ENCODE data around the gene ZFP92.

The ZFP92 gene

DNA sequence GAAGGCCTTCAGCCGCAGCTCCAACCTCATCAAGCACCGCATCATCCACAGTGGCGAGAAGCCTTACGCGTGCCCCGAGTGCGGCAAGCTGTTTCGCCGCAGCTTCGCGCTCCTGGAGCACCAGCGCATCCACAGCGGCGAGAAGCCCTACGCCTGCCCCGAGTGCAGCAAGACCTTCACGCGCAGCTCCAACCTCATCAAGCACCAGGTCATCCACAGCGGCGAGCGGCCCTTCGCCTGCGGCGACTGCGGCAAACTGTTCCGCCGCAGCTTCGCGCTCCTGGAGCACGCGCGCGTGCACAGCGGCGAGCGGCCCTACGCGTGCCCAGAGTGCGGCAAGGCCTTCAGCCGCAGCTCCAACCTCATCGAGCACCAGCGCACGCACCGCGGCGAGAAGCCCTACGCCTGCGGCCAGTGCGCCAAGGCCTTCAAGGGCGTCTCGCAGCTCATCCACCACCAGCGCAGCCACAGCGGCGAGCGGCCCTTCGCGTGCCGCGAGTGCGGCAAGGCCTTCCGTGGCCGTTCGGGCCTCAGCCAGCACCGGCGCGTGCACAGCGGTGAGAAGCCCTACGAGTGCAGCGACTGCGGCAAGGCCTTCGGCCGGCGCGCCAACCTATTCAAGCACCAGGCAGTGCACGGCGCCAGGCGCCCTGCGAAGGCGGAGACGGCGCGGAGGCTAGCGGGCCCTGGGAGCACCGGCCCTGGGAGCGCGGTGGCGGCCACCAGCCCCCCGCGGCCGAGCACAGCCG is 9.8 kb downstream of the ZFP92 start:
- Histone ChIP-seq H4K20me1 (ENCODE audit: insufficient read depth, low read length) (no peaks in the 10 kb centered on the region), H3F3A (ENCODE audit: insufficient read depth, low read length) (no peaks in the 10 kb centered on the region), H3K9me2 (replicated peaks; ENCODE audit: insufficient read depth, low read length) (no peaks in the 10 kb centered on the region), H3K27me3 (replicated peaks; ENCODE audit: insufficient read depth, low read length) (no peaks in the 10 kb centered on the region), H3K36me3 (replicated peaks; ENCODE audit: insufficient read depth, low read length) (no peaks in the 10 kb centered on the region), H2AFZ (ENCODE audit: low read length) (no peak overlapping the region), H3K4me1 (ENCODE audit: low read length) (no peaks in the 10 kb centered on the region), H3K4me3 (ENCODE audit: low read length) (no peak overlapping the region), H3K4me2 (ENCODE audit: low read depth, low read length) (no peak overlapping the region), H3K9ac (ENCODE audit: low read length) (no peak overlapping the region), H3K79me2 (ENCODE audit: low read length) (no peaks in the 10 kb centered on the region), H3K27ac (ENCODE audit: low read length) (no peak overlapping the region), H3K9me3 (replicated peaks; ENCODE audit: insufficient read depth, low read length) (no peaks in the 10 kb centered on the region)
- DNase-seq = no peak
- TF ChIP-seq EZH2phosphoT487 (IDR thresholded peaks at IDR 0.05; ENCODE audit: low read length) (no peak), EZH2 (optimal IDR thresholded peaks at IDR 0.05; ENCODE audit: low read depth, low read length) (no peak), CTCF (IDR thresholded peaks at IDR 0.05; ENCODE audit: low read length) (no peak)

DNA sequence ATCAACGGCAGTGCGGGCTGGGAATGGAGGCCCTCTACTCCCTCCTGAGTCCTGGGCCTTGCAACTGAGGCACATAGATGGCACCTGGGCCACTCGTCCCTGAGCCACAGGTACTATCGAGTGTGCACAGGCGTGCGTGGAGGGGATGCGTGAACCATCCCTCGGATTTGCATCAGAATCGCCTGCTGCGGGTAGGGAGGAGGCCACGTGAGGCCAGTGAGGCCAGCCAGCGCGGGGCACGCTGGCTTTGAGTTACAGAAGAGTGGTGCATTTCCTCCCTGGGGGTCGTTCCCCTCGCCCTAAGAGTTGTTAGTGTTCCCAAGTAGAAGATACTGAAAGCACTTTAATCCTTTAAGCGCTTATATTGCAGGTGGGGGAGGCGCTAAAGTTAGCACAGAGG is 10.6 kb downstream of the ZFP92 start:
- Histone ChIP-seq H3K9ac (ENCODE audit: low read length) (no peak overlapping the region), H2AFZ (ENCODE audit: low read length) (no peak overlapping the region), H3K4me2 (ENCODE audit: low read depth, low read length) (no peak overlapping the region), H3K9me3 (replicated peaks; ENCODE audit: insufficient read depth, low read length) (no peaks in the 10 kb centered on the region), H3K9me2 (replicated peaks; ENCODE audit: insufficient read depth, low read length) (no peaks in the 10 kb centered on the region), H4K20me1 (ENCODE audit: insufficient read depth, low read length) (no peaks in the 10 kb centered on the region), H3K4me1 (ENCODE audit: low read length) (no peaks in the 10 kb centered on the region), H3K4me3 (ENCODE audit: low read length) (no peak overlapping the region), H3K79me2 (ENCODE audit: low read length) (no peaks in the 10 kb centered on the region), H3K36me3 (replicated peaks; ENCODE audit: insufficient read depth, low read length) (no peaks in the 10 kb centered on the region), H3K27me3 (replicated peaks; ENCODE audit: insufficient read depth, low read length) (no peaks in the 10 kb centered on the region), H3K27ac (ENCODE audit: low read length) (no peak overlapping the region), H3F3A (ENCODE audit: insufficient read depth, low read length) (no peaks in the 10 kb centered on the region)
- DNase-seq = no peak
- no peak for TF ChIP-seq EZH2phosphoT487 (IDR thresholded peaks at IDR 0.05; ENCODE audit: low read length)
- TF ChIP-seq CTCF (IDR thresholded peaks at IDR 0.05; ENCODE audit: low read length) = no peak
- TF ChIP-seq EZH2 (optimal IDR thresholded peaks at IDR 0.05; ENCODE audit: low read depth, low read length) = no peak

DNA sequence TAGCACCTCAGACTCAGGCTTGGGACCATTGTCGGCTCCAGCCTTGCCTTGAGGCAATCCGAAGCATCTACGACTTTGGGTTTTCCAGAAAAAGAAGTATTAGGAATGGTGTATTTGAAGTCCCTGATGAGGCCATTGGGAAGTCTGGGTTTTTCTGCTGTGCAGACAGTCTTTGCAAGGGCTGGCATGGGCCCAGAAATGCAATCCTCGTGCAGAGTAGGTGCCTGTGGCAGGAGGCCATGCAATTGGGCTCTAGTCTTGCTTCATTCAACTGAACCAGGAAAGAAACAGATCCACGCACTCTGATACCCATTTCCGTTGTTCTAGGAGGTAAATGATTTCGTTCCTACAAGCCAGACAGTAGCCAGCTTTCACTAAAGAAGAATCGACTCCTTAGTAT is 12.4 kb downstream of the ZFP92 start:
- no peak for DNase-seq
- no peaks in the 10 kb centered on the region for H3K27me3 ChIP-seq (replicated peaks; ENCODE audit: insufficient read depth, low read length)

More for the DNA sequence above, 12.4 kb downstream of the ZFP92 start:
- no peak overlapping the region for H3K27ac ChIP-seq (ENCODE audit: low read length)
- H2AFZ ChIP-seq (ENCODE audit: low read length) = no peak overlapping the region
- H3K4me1 ChIP-seq (ENCODE audit: low read length) = no peaks in the 10 kb centered on the region
- no peaks in the 10 kb centered on the region for H3K36me3 ChIP-seq (replicated peaks; ENCODE audit: insufficient read depth, low read length)
- no peaks in the 10 kb centered on the region for H3F3A ChIP-seq (ENCODE audit: insufficient read depth, low read length)
- no peaks in the 10 kb centered on the region for H3K9me3 ChIP-seq (replicated peaks; ENCODE audit: insufficient read depth, low read length)
- no peak overlapping the region for H3K9ac ChIP-seq (ENCODE audit: low read length)
- TF ChIP-seq CTCF (IDR thresholded peaks at IDR 0.05; ENCODE audit: low read length) = no peak
- TF ChIP-seq EZH2phosphoT487 (IDR thresholded peaks at IDR 0.05; ENCODE audit: low read length) = no peak
- no peak for TF ChIP-seq EZH2 (optimal IDR thresholded peaks at IDR 0.05; ENCODE audit: low read depth, low read length)
- H3K9me2 ChIP-seq (replicated peaks; ENCODE audit: insufficient read depth, low read length) = no peaks in the 10 kb centered on the region
- no peak overlapping the region for H3K4me2 ChIP-seq (ENCODE audit: low read depth, low read length)
- H3K4me3 ChIP-seq (ENCODE audit: low read length) = no peak overlapping the region
- H3K79me2 ChIP-seq (ENCODE audit: low read length) = no peaks in the 10 kb centered on the region
- no peaks in the 10 kb centered on the region for H4K20me1 ChIP-seq (ENCODE audit: insufficient read depth, low read length)

All from MM.1S (cell line).